Transverse colon (tissue), 4 donors: ENCODE results near the gene HMGCS2.

Experiments
- POLR2AphosphoS5 ChIP-seq, 3 donors: sonication (generic); formaldehyde crosslinking; IDR thresholded peaks; one replicate each; pipeline ENCODE4 v1.6.1; 2016; ENCODE audit warnings: antibody characterized with exemption in 3 of 3
- TF ChIP-seq, protein P1 (sequence below), 5 experiments: fragments of 200-600 bp in 3 of 5; fragments of 450-650 bp in 2 of 5; sonication (generic) in 3 of 5; IDR thresholded peaks; 1 replicate in 2 of 5; 2 replicates in 3 of 5; pipeline ENCODE4 v1.5.1; 2016 to 2017; ENCODE audit warnings: antibody characterized with exemption in 5 of 5, inconsistent platforms in 3 of 5, mild to moderate bottlenecking in 2 of 5, moderate library complexity in 1 of 5

- TF ChIP-seq, protein P1, sequence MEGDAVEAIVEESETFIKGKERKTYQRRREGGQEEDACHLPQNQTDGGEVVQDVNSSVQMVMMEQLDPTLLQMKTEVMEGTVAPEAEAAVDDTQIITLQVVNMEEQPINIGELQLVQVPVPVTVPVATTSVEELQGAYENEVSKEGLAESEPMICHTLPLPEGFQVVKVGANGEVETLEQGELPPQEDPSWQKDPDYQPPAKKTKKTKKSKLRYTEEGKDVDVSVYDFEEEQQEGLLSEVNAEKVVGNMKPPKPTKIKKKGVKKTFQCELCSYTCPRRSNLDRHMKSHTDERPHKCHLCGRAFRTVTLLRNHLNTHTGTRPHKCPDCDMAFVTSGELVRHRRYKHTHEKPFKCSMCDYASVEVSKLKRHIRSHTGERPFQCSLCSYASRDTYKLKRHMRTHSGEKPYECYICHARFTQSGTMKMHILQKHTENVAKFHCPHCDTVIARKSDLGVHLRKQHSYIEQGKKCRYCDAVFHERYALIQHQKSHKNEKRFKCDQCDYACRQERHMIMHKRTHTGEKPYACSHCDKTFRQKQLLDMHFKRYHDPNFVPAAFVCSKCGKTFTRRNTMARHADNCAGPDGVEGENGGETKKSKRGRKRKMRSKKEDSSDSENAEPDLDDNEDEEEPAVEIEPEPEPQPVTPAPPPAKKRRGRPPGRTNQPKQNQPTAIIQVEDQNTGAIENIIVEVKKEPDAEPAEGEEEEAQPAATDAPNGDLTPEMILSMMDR (IDR thresholded peaks at IDR 0.05): no peak
- peak; percentile 69 to 93 (median 73) for TF ChIP-seq POLR2AphosphoS5 (IDR thresholded peaks at IDR 0.05)
Observed at GRCh38 chr1:119768778-119769177, at the start of gene HMGCS2.
